ENCODE results near the gene GAPT.

Gene GAPT

DNA sequence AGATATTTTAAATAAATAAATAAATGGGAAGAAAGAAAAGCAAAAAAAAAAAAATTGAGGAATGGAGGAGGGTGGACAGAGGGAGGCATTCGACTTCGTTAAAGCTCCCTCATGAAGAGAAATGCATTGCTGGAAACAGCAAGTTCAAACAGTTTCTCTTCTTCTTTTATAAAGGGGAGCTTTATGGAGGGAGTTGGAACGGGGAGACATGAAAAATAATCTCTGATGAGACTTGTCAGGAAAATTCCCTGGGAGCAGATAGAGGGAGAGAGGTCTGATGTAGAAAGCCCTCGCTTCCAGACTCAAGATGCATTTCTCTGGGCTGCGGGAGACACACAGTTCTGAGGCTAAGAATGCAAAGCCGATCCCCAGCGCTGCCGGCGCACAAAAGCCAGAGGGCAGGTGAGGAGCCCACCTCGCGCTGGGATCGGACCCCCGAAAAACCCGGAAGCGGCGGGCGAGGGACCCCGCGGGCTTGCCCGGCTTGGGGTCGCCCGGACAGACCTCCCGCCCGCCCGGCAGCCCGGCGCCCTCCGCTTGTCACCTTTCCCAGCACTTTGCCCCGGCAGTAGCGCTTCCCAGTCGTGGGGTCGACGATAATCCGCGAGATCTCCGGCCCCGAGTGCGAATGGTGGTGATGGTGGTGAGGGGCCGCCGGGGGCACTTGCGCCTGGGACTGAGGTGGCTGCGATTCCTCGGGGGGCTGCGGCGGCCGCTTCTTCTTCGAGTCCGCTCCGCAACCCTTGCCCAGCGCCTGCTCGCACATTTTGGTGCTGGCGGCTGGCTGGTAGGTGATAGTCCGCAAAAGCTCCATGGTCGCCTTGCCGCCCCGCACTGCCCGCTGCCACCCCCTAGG, 31.9 kb upstream of the GAPT start:
- H3K4me3 ChIP-seq (ENCODE audit: low read depth, low read length) = peak overlapping the region; percentile 88
- ChIA-PET POLR2A (interaction anchor here (0.6 to 3.1 kb wide), 37 partner anchors 12 to 1161 kb away, joined by 3 to 25 read pairs (median 4); no protein-coding TSS in a partner anchor), CTCF (interaction anchor here (0.8 to 10.2 kb wide), 17 partner anchors 8 to 1558 kb away, joined by 3 to 283 read pairs (median 8); no protein-coding TSS in a partner anchor)
- no peak for DNase-seq (ENCODE audit: low read depth, low spot score)
- TF ChIP-seq, protein P1, sequence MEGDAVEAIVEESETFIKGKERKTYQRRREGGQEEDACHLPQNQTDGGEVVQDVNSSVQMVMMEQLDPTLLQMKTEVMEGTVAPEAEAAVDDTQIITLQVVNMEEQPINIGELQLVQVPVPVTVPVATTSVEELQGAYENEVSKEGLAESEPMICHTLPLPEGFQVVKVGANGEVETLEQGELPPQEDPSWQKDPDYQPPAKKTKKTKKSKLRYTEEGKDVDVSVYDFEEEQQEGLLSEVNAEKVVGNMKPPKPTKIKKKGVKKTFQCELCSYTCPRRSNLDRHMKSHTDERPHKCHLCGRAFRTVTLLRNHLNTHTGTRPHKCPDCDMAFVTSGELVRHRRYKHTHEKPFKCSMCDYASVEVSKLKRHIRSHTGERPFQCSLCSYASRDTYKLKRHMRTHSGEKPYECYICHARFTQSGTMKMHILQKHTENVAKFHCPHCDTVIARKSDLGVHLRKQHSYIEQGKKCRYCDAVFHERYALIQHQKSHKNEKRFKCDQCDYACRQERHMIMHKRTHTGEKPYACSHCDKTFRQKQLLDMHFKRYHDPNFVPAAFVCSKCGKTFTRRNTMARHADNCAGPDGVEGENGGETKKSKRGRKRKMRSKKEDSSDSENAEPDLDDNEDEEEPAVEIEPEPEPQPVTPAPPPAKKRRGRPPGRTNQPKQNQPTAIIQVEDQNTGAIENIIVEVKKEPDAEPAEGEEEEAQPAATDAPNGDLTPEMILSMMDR (IDR thresholded peaks at IDR 0.05; ENCODE audit: insufficient read depth, low read length, missing control alignments) = no peak

DNA sequence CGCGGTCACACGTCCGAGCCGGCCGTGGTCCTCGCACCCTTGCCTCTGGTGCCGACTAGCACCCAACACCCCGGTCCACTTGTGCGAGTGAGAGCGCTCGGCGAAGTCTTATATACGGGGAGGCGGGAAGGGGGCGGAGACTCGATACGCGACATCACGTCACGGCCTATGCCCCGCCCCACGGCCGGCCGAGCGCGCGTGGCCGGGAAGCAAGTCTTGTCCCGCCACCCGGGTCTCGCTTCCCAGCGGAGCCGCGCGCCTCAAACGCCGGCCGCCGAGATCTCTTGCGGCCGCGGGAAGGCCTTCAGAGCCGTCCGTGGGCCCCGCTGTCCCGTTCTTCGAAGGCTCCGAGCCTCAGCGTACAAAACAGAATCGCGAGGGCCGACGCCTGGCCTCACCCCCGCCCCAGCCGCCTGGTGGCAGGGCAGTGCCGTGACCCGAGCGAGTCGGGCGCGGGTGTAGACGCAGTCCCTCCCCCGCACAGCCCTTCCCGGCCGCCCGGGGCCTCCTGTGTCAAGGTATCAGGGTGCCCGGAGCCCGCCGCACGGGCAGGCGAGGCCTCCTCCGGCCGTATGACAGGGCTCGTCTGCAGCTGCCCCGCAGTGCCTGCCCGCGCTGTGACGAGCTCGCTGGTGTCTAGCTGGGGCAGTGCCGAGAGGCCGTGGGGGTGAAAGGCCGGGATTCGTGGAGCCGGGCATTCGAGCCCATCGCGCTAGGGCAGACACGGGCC, 31.1 kb upstream of the GAPT start, which contains the start of gene PLK2:
PLK2 (minus strand) TSS at position 85 of the 730 bp plus-strand sequence. CDS start 127 bp downstream, outside the sequence.
- peak; percentile 67 for DNase-seq (ENCODE audit: low read depth, low spot score)
- peak within 1 kb of the TSS; percentile 88 for H3K4me3 ChIP-seq (ENCODE audit: low read depth, low read length)
- CTCF ChIA-PET = interaction anchor here (0.9 to 10.2 kb wide), 50 partner anchors 9 to 1559 kb away, joined by 3 to 283 read pairs (median 6); partner anchors contain the start of gene ACTBL2
- POLR2A ChIA-PET = interaction anchor here (0.6 to 3.1 kb wide), 34 partner anchors 10 to 1162 kb away, joined by 3 to 25 read pairs (median 4); no protein-coding TSS in a partner anchor
- TF ChIP-seq, protein P1 (IDR thresholded peaks at IDR 0.05; ENCODE audit: insufficient read depth, low read length, missing control alignments) = peak; percentile 69

DNA sequence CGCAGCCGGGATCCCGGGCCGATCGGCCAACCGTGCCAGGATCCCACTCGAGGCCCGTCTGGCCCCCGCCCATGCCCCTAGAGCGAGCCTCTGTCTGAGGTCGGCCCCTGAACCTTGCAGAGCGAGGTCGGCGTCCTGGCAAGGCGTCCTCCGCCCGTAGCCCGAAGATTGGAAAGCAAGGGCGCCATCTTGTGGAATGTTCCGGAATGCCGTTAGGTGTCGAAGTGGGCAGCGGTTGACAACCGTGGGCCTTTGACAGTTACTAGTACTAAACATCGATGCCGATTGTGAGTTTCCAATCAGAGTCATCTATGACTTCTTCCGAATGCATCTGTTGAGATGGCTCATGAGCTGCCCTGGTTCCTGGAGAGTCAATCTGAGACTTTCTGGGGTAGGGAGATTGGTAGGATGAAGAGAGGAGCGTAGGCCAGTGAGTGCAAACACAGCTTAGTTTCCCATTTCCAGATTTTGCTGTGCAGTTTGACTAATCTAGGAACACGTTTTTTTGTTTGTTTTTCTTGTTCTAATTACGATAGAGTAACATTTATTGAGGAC, 30.4 kb upstream of the GAPT start:
- TF ChIP-seq, protein P1 (IDR thresholded peaks at IDR 0.05; ENCODE audit: insufficient read depth, low read length, missing control alignments) = peak; percentile 84
- POLR2A ChIA-PET = interaction anchor here (0.6 to 3.1 kb wide), 22 partner anchors 11 to 1163 kb away, joined by 3 to 25 read pairs (median 5); no protein-coding TSS in a partner anchor
- CTCF ChIA-PET = interaction anchor here (0.6 to 10.2 kb wide), 74 partner anchors 9 to 1560 kb away, joined by 3 to 283 read pairs (median 4); partner anchors contain the start of gene ACTBL2
- H3K4me3 ChIP-seq (ENCODE audit: low read depth, low read length) = peak overlapping the region; percentile 88
- DNase-seq (ENCODE audit: low read depth, low spot score) = no peak

DNA sequence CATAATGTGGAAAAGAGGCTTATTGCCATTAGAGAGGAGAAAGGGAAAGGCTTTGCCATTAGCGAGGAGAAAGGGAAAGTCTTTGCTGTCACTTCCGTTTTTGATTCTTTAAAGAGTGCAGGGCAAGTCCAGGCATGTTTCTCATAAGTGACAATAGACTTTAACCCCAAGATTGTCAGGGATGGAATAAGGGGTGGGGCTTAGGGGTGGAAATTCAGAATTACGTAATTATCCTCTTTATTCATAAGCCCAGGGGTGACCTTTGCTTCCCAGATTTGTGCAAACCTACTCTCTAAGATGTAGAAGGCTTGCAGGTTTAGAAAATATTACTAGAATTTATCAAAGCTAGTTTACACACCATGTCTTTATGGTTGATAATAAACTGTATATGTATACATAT, 29.1 kb upstream of the GAPT start:
- TF ChIP-seq, protein P1 (IDR thresholded peaks at IDR 0.05; ENCODE audit: insufficient read depth, low read length, missing control alignments) = no peak
- H3K4me3 ChIP-seq (ENCODE audit: low read depth, low read length) = no peak overlapping the region
- ChIA-PET POLR2A (no interaction called here), CTCF (interaction anchor here (1.1 to 10.2 kb wide), 28 partner anchors 8 to 1174 kb away, joined by 3 to 283 read pairs (median 4); no protein-coding TSS in a partner anchor)
- DNase-seq (ENCODE audit: low read depth, low spot score) = no peak

DNA sequence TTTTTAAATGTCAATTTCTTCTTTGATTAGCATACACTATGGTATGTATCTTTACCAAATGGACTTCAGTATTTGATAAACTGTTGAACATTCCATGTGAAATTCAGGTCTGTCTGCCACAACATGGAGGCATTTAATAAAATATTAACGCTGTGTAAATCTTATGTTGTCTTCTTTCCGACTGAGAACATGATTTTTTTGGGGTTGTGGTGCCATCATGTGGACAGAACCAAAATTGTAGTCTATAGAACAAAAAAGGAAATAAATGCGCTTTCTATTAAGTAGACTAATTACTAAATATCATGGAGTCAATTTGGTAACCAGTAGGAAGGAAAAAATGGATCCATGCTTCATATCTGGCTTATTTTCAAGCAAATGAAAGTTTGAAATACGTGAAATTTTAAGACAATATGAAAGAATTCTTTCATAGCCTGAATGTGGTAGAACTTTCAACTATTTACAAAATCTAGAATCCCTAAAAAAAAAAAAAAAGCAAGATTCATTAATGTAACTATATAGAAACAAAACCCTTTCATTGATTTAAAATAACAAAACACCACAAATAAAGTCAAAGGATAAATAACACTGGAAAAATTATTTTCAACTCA, 28.5 kb upstream of the GAPT start:
- H3K4me3 ChIP-seq (ENCODE audit: low read depth, low read length) = no peak overlapping the region
- CTCF ChIA-PET = interaction anchor here (0.7 to 10.2 kb wide), 24 partner anchors 145 to 1598 kb away, joined by 3 to 283 read pairs (median 4); no protein-coding TSS in a partner anchor

More for the DNA sequence above, 28.5 kb upstream of the GAPT start:
- POLR2A ChIA-PET = no interaction called here
- DNase-seq (ENCODE audit: low read depth, low spot score) = no peak
- TF ChIP-seq, protein P1 (IDR thresholded peaks at IDR 0.05; ENCODE audit: insufficient read depth, low read length, missing control alignments) = no peak

Data from AG04449 (cell line).